ENCODE results near the gene ACO2.

Gene ACO2

GRCh38 chr22:41471568-41471967 is 2.7 kb downstream of the ACO2 start:
- H3K4me1 ChIP-seq (ENCODE audit: insufficient read depth, poor library complexity, severe bottlenecking), result no peaks in the 10 kb centered on the region

GRCh38 chr22:41474872-41475451 is 6.0 kb downstream of the ACO2 start:
- DNase-seq (ENCODE audit: low spot score), result no peak
- H3K36me3 ChIP-seq (ENCODE audit: low read depth), result peaks cover 23% of the 10 kb centered on the region
- H3K4me1 ChIP-seq (ENCODE audit: insufficient read depth, poor library complexity, severe bottlenecking), result no peaks in the 10 kb centered on the region
- no peak for TF ChIP-seq CTCF (IDR thresholded peaks at IDR 0.05; ENCODE audit: poor library complexity, severe bottlenecking)
- no peaks in the 10 kb centered on the region for H3K27me3 ChIP-seq (ENCODE audit: insufficient read depth, poor library complexity, severe bottlenecking)
- H3K27ac ChIP-seq (ENCODE audit: poor library complexity, severe bottlenecking), result no peak overlapping the region
- no peaks in the 10 kb centered on the region for H3K9me3 ChIP-seq (ENCODE audit: severe bottlenecking)
- ATAC-seq (ENCODE audit: low read depth), result no peak
- no peak overlapping the region for H3K4me3 ChIP-seq (ENCODE audit: severe bottlenecking)

More at GRCh38 chr22:41471568-41471967, 2.7 kb downstream of the ACO2 start:
- Histone ChIP-seq H3K27me3 (ENCODE audit: insufficient read depth, poor library complexity, severe bottlenecking) (no peaks in the 10 kb centered on the region), H3K36me3 (ENCODE audit: low read depth) (peaks cover 32% of the 10 kb centered on the region), H3K4me3 (ENCODE audit: severe bottlenecking) (no peak overlapping the region), H3K9me3 (ENCODE audit: severe bottlenecking) (no peaks in the 10 kb centered on the region), H3K27ac (ENCODE audit: poor library complexity, severe bottlenecking) (no peak overlapping the region)
- TF ChIP-seq CTCF (IDR thresholded peaks at IDR 0.05; ENCODE audit: poor library complexity, severe bottlenecking), result no peak
- DNase-seq (ENCODE audit: low spot score) (no peak), ATAC-seq (ENCODE audit: low read depth) (no peak)

GRCh38 chr22:41478473-41478872 is 9.6 kb downstream of the ACO2 start:
- Histone ChIP-seq H3K36me3 (ENCODE audit: low read depth) (peaks cover 4% of the 10 kb centered on the region), H3K4me1 (ENCODE audit: insufficient read depth, poor library complexity, severe bottlenecking) (no peaks in the 10 kb centered on the region), H3K27me3 (ENCODE audit: insufficient read depth, poor library complexity, severe bottlenecking) (no peaks in the 10 kb centered on the region), H3K27ac (ENCODE audit: poor library complexity, severe bottlenecking) (no peak overlapping the region), H3K4me3 (ENCODE audit: severe bottlenecking) (no peak overlapping the region), H3K9me3 (ENCODE audit: severe bottlenecking) (no peaks in the 10 kb centered on the region)
- no peak for ATAC-seq (ENCODE audit: low read depth)
- TF ChIP-seq CTCF (IDR thresholded peaks at IDR 0.05; ENCODE audit: poor library complexity, severe bottlenecking), result no peak
- DNase-seq (ENCODE audit: low spot score), result no peak

- ATAC-seq (ENCODE audit: low read depth), result no peak
- H3K4me1 ChIP-seq (ENCODE audit: insufficient read depth, poor library complexity, severe bottlenecking), result no peaks in the 10 kb centered on the region
- H3K36me3 ChIP-seq (ENCODE audit: low read depth), result peaks cover 4% of the 10 kb centered on the region
- H3K4me3 ChIP-seq (ENCODE audit: severe bottlenecking), result no peak overlapping the region
- H3K27ac ChIP-seq (ENCODE audit: poor library complexity, severe bottlenecking), result no peak overlapping the region
- TF ChIP-seq CTCF (IDR thresholded peaks at IDR 0.05; ENCODE audit: poor library complexity, severe bottlenecking), result no peak
- H3K9me3 ChIP-seq (ENCODE audit: severe bottlenecking), result no peaks in the 10 kb centered on the region
- no peak for DNase-seq (ENCODE audit: low spot score)
- H3K27me3 ChIP-seq (ENCODE audit: insufficient read depth, poor library complexity, severe bottlenecking), result no peaks in the 10 kb centered on the region
These were observed 10.1 kb downstream of the ACO2 start for GRCh38 chr22:41478891-41479521.
